Panc1 (cell line): ENCODE measurements around the gene SIRPA.

Experiments
- CTCF ChIP-seq: fragments of 450-650 bp; IDR thresholded peaks from 2 replicates; pipeline ENCODE4 v1.5.1; 2017; ENCODE audit warnings: mild to moderate bottlenecking
- REST ChIP-seq, 2 experiments: IDR thresholded peaks; 2 replicates each; pipeline ENCODE4 v1.6.1; 2011 to 2012; ENCODE audit warnings: low read depth in 2 of 2, control low read depth in 1 of 2, low read length in 1 of 2, mild to moderate bottlenecking in 1 of 2, moderate library complexity in 1 of 2; ENCODE audit not compliant: insufficient read depth in 1 of 2

GRCh38 chr20:1870792-1871550 is 24.2 kb upstream of the SIRPA start:
- no peak for TF ChIP-seq CTCF
- TF ChIP-seq REST (IDR thresholded peaks at IDR 0.05; ENCODE audit: insufficient read depth in 1 of 2, low read depth in 2 of 2, low read length in 1 of 2): no peak
